ENCODE results near the gene TAAR9. TPM values are rescaled to one million over a fixed set of nuclear protein-coding genes. Genes with fewer than 3 reads are reported as not detected.
"Not testable (repeated sequence)": the region's sequence is repeated elsewhere in the genome, so short reads cannot be mapped to it uniquely, and the experiment has no call there.

TAAR9 gene
- total and polyA plus RNA-seq, 10 donors: not detected

GRCh38 chr6:132552372-132552771 is 14.3 kb downstream of the TAAR9 start, which contains the start of gene TAAR8:
TAAR8 (plus strand) TSS chr6:132552672; CDS start chr6:132552693, 21 bp downstream.
- intact Hi-C loops (cut with DNase I; ENCODE audit: low total_unique reads): no loop called here
- Histone ChIP-seq H3K36me3 (no peaks in the 10 kb centered on the region), H3K27me3 (replicated peaks in 1 of 7) (peaks cover 0 to 6% (median 0%) of the 10 kb centered on the region in 7 donors), H3K9me3 (no peaks in the 10 kb centered on the region), H3K4me1 (no peaks in the 10 kb centered on the region), H3K4me3 (no peak within 1 kb of the TSS), H3K27ac (no peak within 1 kb of the TSS)
- 87 to 96% (median 96%) methylated on average over 2 of the region's 2 CpGs for WGBS, 5 donors
- TF ChIP-seq POLR2AphosphoS5 (IDR thresholded peaks at IDR 0.05) (no peak), CTCF (IDR thresholded peaks at IDR 0.05 in 8 of 11, conservative IDR thresholded peaks at IDR 0.05 in 3 of 11) (no peak), POLR2A (IDR thresholded peaks at IDR 0.05) (no peak)
- no peak for DNase-seq

- H3K36me3 ChIP-seq; intact Hi-C loops (cut with DNase I; ENCODE audit: low total_unique reads); H3K4me3 ChIP-seq; H3K9me3 ChIP-seq; DNase-seq; H3K27me3 ChIP-seq (replicated peaks in 1 of 7); H3K4me1 ChIP-seq; H3K27ac ChIP-seq: not testable (repeated sequence)
- 67 to 73% (median 72%) methylated on average over 3 of the region's 3 CpGs for WGBS, 5 donors
Measured at GRCh38 chr6:132560087-132560486, 22.0 kb downstream of the TAAR9 start.

- TF ChIP-seq POLR2A (IDR thresholded peaks at IDR 0.05): no peak
- TF ChIP-seq POLR2AphosphoS5 (IDR thresholded peaks at IDR 0.05): no peak
- no peak for TF ChIP-seq CTCF (IDR thresholded peaks at IDR 0.05 in 8 of 11, conservative IDR thresholded peaks at IDR 0.05 in 3 of 11)
- DNase-seq: no peak
- Histone ChIP-seq H3K27me3 (replicated peaks in 1 of 7) (no peaks in the 10 kb centered on the region), H3K27ac (no peak overlapping the region), H3K4me3 (no peak overlapping the region), H3K9me3 (no peaks in the 10 kb centered on the region), H3K36me3 (no peaks in the 10 kb centered on the region), H3K4me1 (no peaks in the 10 kb centered on the region)
- intact Hi-C loops (cut with DNase I; ENCODE audit: low total_unique reads): no loop called here
- 87 to 93% (median 89%) methylated on average over 6 of the region's 6 CpGs for WGBS, 5 donors
Measured at GRCh38 chr6:132566404-132566803, 28.3 kb downstream of the TAAR9 start.

DNA sequence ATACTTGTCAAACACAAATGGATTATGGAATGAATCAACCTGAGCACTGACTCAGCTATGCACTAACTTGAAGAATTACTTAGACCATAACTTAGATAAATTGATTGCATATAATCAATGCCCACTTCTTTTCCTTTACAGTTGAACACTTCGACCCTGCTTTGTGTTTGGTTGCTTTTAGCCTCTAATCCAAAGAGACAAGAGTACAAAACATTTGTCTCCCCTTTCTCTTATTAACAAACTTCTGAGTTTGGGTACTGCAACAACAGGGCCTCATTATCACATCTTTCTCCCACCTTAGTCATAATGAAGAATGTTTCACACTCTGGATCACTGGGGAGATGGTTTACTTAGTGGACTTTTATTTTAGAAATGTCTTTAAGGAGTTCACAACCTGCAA is 29.5 kb downstream of the TAAR9 start:
- Histone ChIP-seq H3K4me3 (no peak overlapping the region), H3K4me1 (no peaks in the 10 kb centered on the region), H3K9me3 (no peaks in the 10 kb centered on the region), H3K36me3 (no peaks in the 10 kb centered on the region), H3K27ac (no peak overlapping the region), H3K27me3 (replicated peaks in 1 of 7) (no peaks in the 10 kb centered on the region)
- WGBS, 5 donors: 65 to 84% (median 76%) methylated on average over 1 of the region's 1 CpG
- TF ChIP-seq POLR2AphosphoS5 (IDR thresholded peaks at IDR 0.05) (no peak), POLR2A (IDR thresholded peaks at IDR 0.05) (no peak), CTCF (IDR thresholded peaks at IDR 0.05 in 8 of 11, conservative IDR thresholded peaks at IDR 0.05 in 3 of 11) (no peak)
- intact Hi-C loops (cut with DNase I; ENCODE audit: low total_unique reads): no loop called here
- no peak for DNase-seq

DNA sequence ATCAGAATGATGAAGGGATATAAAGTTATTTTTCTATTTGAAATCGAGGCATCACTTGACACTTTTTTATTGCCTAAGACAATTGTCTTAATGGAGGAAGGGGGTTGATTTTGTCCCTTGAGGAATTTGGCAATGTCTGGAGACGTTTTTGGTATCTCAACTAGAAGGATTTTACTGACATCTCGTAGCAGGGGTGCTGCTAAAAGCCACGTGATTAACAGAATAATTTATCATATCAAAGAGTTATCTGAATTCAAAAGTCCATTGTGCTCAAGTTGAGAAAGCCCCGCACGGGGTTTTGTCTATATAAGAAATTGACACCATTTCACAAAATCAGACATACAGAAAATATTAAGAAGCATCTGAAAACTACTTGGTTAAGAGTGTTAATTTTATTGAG is 30.5 kb downstream of the TAAR9 start:
- Histone ChIP-seq H3K9me3 (no peaks in the 10 kb centered on the region), H3K4me3 (no peak overlapping the region), H3K27ac (no peak overlapping the region), H3K4me1 (no peaks in the 10 kb centered on the region), H3K27me3 (replicated peaks in 1 of 7) (no peaks in the 10 kb centered on the region), H3K36me3 (no peaks in the 10 kb centered on the region)
- TF ChIP-seq POLR2AphosphoS5 (IDR thresholded peaks at IDR 0.05) (no peak), CTCF (IDR thresholded peaks at IDR 0.05 in 8 of 11, conservative IDR thresholded peaks at IDR 0.05 in 3 of 11) (no peak), POLR2A (IDR thresholded peaks at IDR 0.05) (no peak)
- intact Hi-C loops (cut with DNase I; ENCODE audit: low total_unique reads): no loop called here
- no peak for DNase-seq
- 54 to 68% (median 66%) methylated on average over 6 of the region's 6 CpGs for WGBS, 5 donors

Data from spleen (tissue), 11 donors.